SK-N-SH treated with all-trans-retinoic acid at 6 μM for 48 hours (cell line): ENCODE results near the gene VDAC1.

Experiments used
- ATAC-seq: fragments of 200-7000 bp; cut with Tn5 transposase; 3 replicates; pipeline ENCODE4 v1.9.1; 2020; ENCODE audit warnings: mild to moderate bottlenecking, moderate library complexity
- ARNTL ChIP-seq: fragments of 450-650 bp; formaldehyde crosslinking; IDR thresholded peaks from 2 replicates; pipeline ENCODE4 v1.5.0; 2020; ENCODE audit warnings: low read depth, mild to moderate bottlenecking, moderate library complexity, borderline replicate concordance
- BACH2 ChIP-seq: fragments of 250-450 bp; sonication (Bioruptor Pico); IDR thresholded peaks from 2 replicates; pipeline ENCODE4 v1.9.0; 2021; ENCODE audit warnings: mild to moderate bottlenecking, borderline replicate concordance
- CREB5 ChIP-seq: fragments of 250-450 bp; sonication (Bioruptor Pico); IDR thresholded peaks from 2 replicates; pipeline ENCODE4 v1.5.1; 2020; ENCODE audit warnings: low read depth, mild to moderate bottlenecking, moderate library complexity
- CSDC2 ChIP-seq: fragments of 250-450 bp; sonication (Bioruptor Pico); IDR thresholded peaks from 2 replicates; pipeline ENCODE4 v1.5.0; 2020; ENCODE audit warnings: mild to moderate bottlenecking, moderate library complexity
- CSRNP3 ChIP-seq: fragments of 250-450 bp; sonication (Bioruptor Pico); IDR thresholded peaks from 2 replicates; pipeline ENCODE4 v1.5.1; 2021; ENCODE audit warnings: mild to moderate bottlenecking, moderate library complexity
- ESRRG ChIP-seq: fragments of 250-450 bp; sonication (Bioruptor Pico); IDR thresholded peaks from 2 replicates; pipeline ENCODE4 v1.6.1; 2021; ENCODE audit warnings: mild to moderate bottlenecking
- GLIS3 ChIP-seq: fragments of 250-450 bp; sonication (Bioruptor Pico); IDR thresholded peaks from 2 replicates; pipeline ENCODE4 v1.5.0; 2020; ENCODE audit warnings: mild to moderate bottlenecking, moderate library complexity
- ISL1 ChIP-seq: fragments of 250-450 bp; sonication (Bioruptor Pico); IDR thresholded peaks from 2 replicates; pipeline ENCODE4 v2.1.2; 2022; ENCODE audit warnings: mild to moderate bottlenecking, moderate library complexity
- OSR1 ChIP-seq: fragments of 250-450 bp; sonication (Bioruptor Pico); IDR thresholded peaks from 2 replicates; pipeline ENCODE4 v1.8.0; 2022; ENCODE audit warnings: moderate library complexity, mild to moderate bottlenecking, inconsistent platforms
- PATZ1 ChIP-seq: fragments of 250-450 bp; sonication (Bioruptor Pico); IDR thresholded peaks from 2 replicates; pipeline ENCODE4 v1.8.0; 2020; ENCODE audit warnings: mild to moderate bottlenecking, moderate library complexity, borderline replicate concordance
- POU6F1 ChIP-seq: fragments of 250-450 bp; sonication (Bioruptor Pico); IDR thresholded peaks from 2 replicates; pipeline ENCODE4 v1.8.0; 2021; ENCODE audit warnings: low read depth, mild to moderate bottlenecking, moderate library complexity, borderline replicate concordance
- RARB ChIP-seq: fragments of 250-450 bp; sonication (Bioruptor Pico); IDR thresholded peaks from 2 replicates; pipeline ENCODE4 v1.8.0; 2021; ENCODE audit warnings: mild to moderate bottlenecking, moderate library complexity
- SNAI2 ChIP-seq: fragments of 250-450 bp; sonication (Bioruptor Pico); IDR thresholded peaks from 2 replicates; pipeline ENCODE4 v1.5.0; 2020; ENCODE audit warnings: mild to moderate bottlenecking, moderate library complexity
- TCF4 ChIP-seq: fragments of 250-450 bp; sonication (Bioruptor Pico); IDR thresholded peaks from 2 replicates; pipeline ENCODE4 v1.8.0; 2021; ENCODE audit warnings: mild to moderate bottlenecking, moderate library complexity, borderline replicate concordance
- TOX ChIP-seq: fragments of 250-450 bp; sonication (Bioruptor Pico); IDR thresholded peaks from 2 replicates; pipeline ENCODE4 v1.8.0; 2021; ENCODE audit warnings: mild to moderate bottlenecking, moderate library complexity, borderline replicate concordance
- TSHZ2 ChIP-seq: fragments of 250-450 bp; sonication (Bioruptor Pico); IDR thresholded peaks from 2 replicates; pipeline ENCODE4 v1.5.0; 2020; ENCODE audit warnings: mild to moderate bottlenecking, moderate library complexity
- ZC3H10 ChIP-seq: fragments of 250-450 bp; sonication (Bioruptor Pico); IDR thresholded peaks from 2 replicates; pipeline ENCODE4 v1.5.1; 2021; ENCODE audit warnings: mild to moderate bottlenecking, moderate library complexity
- ZFP3 ChIP-seq: fragments of 250-450 bp; sonication (Bioruptor Pico); IDR thresholded peaks from 2 replicates; pipeline ENCODE4 v1.5.0; 2020; ENCODE audit warnings: mild to moderate bottlenecking, moderate library complexity
- ZFP30 ChIP-seq: fragments of 450-650 bp; formaldehyde crosslinking; IDR thresholded peaks from 2 replicates; pipeline ENCODE4 v1.5.0; 2022; ENCODE audit warnings: mild to moderate bottlenecking, moderate library complexity
- ZNF565 ChIP-seq: fragments of 450-650 bp; formaldehyde crosslinking; conservative IDR thresholded peaks from 2 replicates; pipeline ENCODE4 v1.5.0; 2020; ENCODE audit warnings: low read depth, mild to moderate bottlenecking, moderate library complexity
- ZNF70 ChIP-seq: fragments of 450-650 bp; formaldehyde crosslinking; IDR thresholded peaks from 2 replicates; pipeline ENCODE4 v1.5.0; 2020; ENCODE audit warnings: mild to moderate bottlenecking, moderate library complexity
- ZNF8 ChIP-seq: fragments of 450-650 bp; formaldehyde crosslinking; IDR thresholded peaks from 2 replicates; pipeline ENCODE4 v1.5.0; 2020; ENCODE audit warnings: mild to moderate bottlenecking, moderate library complexity

VDAC1 gene

GRCh38 chr5:134026521-134027287 lies 21.9 kb upstream of the VDAC1 start:
- TF ChIP-seq CREB5 (no peak), TSHZ2 (CRISPR knock-in tag) (no peak), TOX (no peak), GLIS3 (no peak), CSDC2 (CRISPR knock-in tag) (no peak), ZNF70 (CRISPR knock-in tag) (no peak), PATZ1 (CRISPR knock-in tag) (no peak), POU6F1 (CRISPR knock-in tag) (no peak), ZNF565 (CRISPR knock-in tag) (no peak), OSR1 (CRISPR knock-in tag) (no peak), ISL1 (CRISPR knock-in tag) (no peak), ESRRG (CRISPR knock-in tag) (no peak), SNAI2 (CRISPR knock-in tag) (no peak), ZC3H10 (CRISPR knock-in tag) (no peak), RARB (no peak), ZNF8 (CRISPR knock-in tag) (no peak), TCF4 (no peak)
- TF ChIP-seq, all 23 proteins: peak for 0
- peak; percentile 95 for ATAC-seq

- no peak for ATAC-seq
- TF ChIP-seq ISL1 (CRISPR knock-in tag) = no peak
- TF ChIP-seq TCF4 = no peak
- no peak for TF ChIP-seq ARNTL (CRISPR knock-in tag)
- no peak for TF ChIP-seq POU6F1 (CRISPR knock-in tag)
- TF ChIP-seq BACH2 = no peak
- no peak for TF ChIP-seq ZNF70 (CRISPR knock-in tag)
- TF ChIP-seq ZNF8 (CRISPR knock-in tag) = no peak
- TF ChIP-seq CSDC2 (CRISPR knock-in tag) = no peak
- no peak for TF ChIP-seq CREB5
- no peak for TF ChIP-seq OSR1 (CRISPR knock-in tag)
- no peak for TF ChIP-seq CSRNP3 (CRISPR knock-in tag)
- TF ChIP-seq ZNF565 (CRISPR knock-in tag) = no peak
- TF ChIP-seq ZFP3 (CRISPR knock-in tag) = no peak
- TF ChIP-seq PATZ1 (CRISPR knock-in tag) = no peak
- no peak for TF ChIP-seq ZFP30 (CRISPR knock-in tag)
Measured at GRCh38 chr5:134025786-134026185, 21.0 kb upstream of the VDAC1 start.
